H1 (cell line): ENCODE data around the gene ZNF532.

ENCODE experiments used
- CEBPB ChIP-seq: IDR thresholded peaks from 2 replicates; pipeline ENCODE4 v1.6.1; 2012; ENCODE audit warnings: low read depth, low read length
- EZH2 ChIP-seq: fragments of 200-600 bp; sonication (generic); IDR thresholded peaks from 2 replicates; pipeline ENCODE4 v1.7.1; 2012; ENCODE audit warnings: low read depth, mild to moderate bottlenecking, moderate library complexity, low read length, inconsistent platforms; ENCODE audit not compliant: severe bottlenecking
- HDAC2 ChIP-seq, 2 experiments: fragments of 300-600 bp in 1 of 2; sonication (generic) in 1 of 2; IDR thresholded peaks; 2 replicates each; pipeline ENCODE4 v1.6.1; 2011 to 2012; ENCODE audit warnings: low read depth in 2 of 2, low read length in 2 of 2, mild to moderate bottlenecking in 2 of 2, moderate library complexity in 2 of 2, borderline replicate concordance in 1 of 2, inconsistent platforms in 1 of 2
- POLR2A ChIP-seq, 2 experiments: IDR thresholded peaks; 1 replicate in 1 of 2; 2 replicates in 1 of 2; pipeline ENCODE4 v1.6.1; 2011; ENCODE audit warnings: low read depth in 2 of 2, low read length in 2 of 2, mild to moderate bottlenecking in 2 of 2; ENCODE audit errors: control extremely low read depth in 1 of 2
- RAD21 ChIP-seq, 2 experiments: IDR thresholded peaks in 1 of 2; conservative IDR thresholded peaks in 1 of 2; 2 replicates each; pipeline ENCODE4 v1.6.1; 2011; ENCODE audit warnings: low read depth in 2 of 2, low read length in 2 of 2, improper control_type of control experiment in 1 of 2, inconsistent platforms in 1 of 2, mild to moderate bottlenecking in 1 of 2, moderate library complexity in 1 of 2
- TF ChIP-seq, protein P1 (sequence below): IDR thresholded peaks from 2 replicates; pipeline ENCODE4 v1.6.1; 2012; ENCODE audit warnings: inconsistent platforms

DNA sequence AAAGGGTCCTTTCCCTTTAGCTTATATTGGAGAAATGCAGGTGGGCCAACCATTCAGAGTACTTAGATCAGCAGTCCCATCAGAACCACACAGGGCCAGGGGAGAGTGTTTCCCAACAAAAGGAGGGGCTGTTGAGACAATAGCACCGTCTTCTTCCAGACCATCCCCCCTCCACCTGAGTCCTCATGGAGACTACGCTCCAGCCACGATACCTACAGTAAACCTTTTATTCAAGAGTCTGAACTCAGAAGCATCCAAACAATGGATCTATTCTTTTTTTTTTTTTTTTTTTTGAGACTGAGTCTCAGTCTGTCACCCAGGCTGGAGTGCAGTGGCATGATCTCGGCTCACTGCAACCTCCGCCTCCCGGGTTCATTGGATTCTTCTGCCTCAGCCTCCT, 25.7 kb upstream of the ZNF532 start:
- no peak for TF ChIP-seq HDAC2 (IDR thresholded peaks at IDR 0.05; ENCODE audit: borderline replicate concordance in 1 of 2, low read depth in 2 of 2, low read length in 2 of 2)
- TF ChIP-seq EZH2 = no peak
- no peak for TF ChIP-seq RAD21 (IDR thresholded peaks at IDR 0.05 in 1 of 2, conservative IDR thresholded peaks at IDR 0.05 in 1 of 2; ENCODE audit: low read depth in 2 of 2, low read length in 2 of 2)
- TF ChIP-seq, protein P1, sequence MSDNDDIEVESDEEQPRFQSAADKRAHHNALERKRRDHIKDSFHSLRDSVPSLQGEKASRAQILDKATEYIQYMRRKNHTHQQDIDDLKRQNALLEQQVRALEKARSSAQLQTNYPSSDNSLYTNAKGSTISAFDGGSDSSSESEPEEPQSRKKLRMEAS = no peak
- TF ChIP-seq POLR2A (IDR thresholded peaks at IDR 0.05; ENCODE audit: control extremely low read depth in 1 of 2, low read depth in 2 of 2, low read length in 2 of 2) = no peak
- no peak for TF ChIP-seq CEBPB
